WERI-Rb-1 (cell line): ENCODE data around the gene CLASP2.
A peak's percentile ranks its signal among the peaks of the same experiment; 100 is the strongest.

Experiments used
- DNase-seq: peaks from one replicate; pipeline ENCODE4 v3.0.0-alpha.2; 2020
- H3K27ac ChIP-seq: fragments of 250-450 bp; sonication (Bioruptor Pico); 2 replicates; pipeline ENCODE4 v1.5.1; 2020; ENCODE audit warnings: mild to moderate bottlenecking, moderate library complexity
- H3K27me3 ChIP-seq: fragments of 250-450 bp; sonication (Bioruptor Pico); 2 replicates; pipeline ENCODE4 v1.5.1; 2021; ENCODE audit warnings: mild to moderate bottlenecking, low read depth, moderate library complexity; ENCODE audit not compliant: insufficient read depth, severe bottlenecking
- H3K36me3 ChIP-seq: fragments of 250-450 bp; sonication (Bioruptor Pico); 2 replicates; pipeline ENCODE4 v1.5.1; 2020; ENCODE audit warnings: mild to moderate bottlenecking, moderate library complexity
- H3K4me3 ChIP-seq: 2 replicates; pipeline ENCODE4 v1.5.1; 2011; ENCODE audit warnings: low read depth, mild to moderate bottlenecking, control low read depth, low read length
- H3K9me3 ChIP-seq: fragments of 250-450 bp; sonication (Bioruptor Pico); 2 replicates; pipeline ENCODE4 v1.5.1; 2021; ENCODE audit warnings: mild to moderate bottlenecking, moderate library complexity; ENCODE audit not compliant: severe bottlenecking
- CTCF ChIP-seq: IDR thresholded peaks from 2 replicates; pipeline ENCODE4 v1.5.1; 2011; ENCODE audit warnings: low read depth, mild to moderate bottlenecking, control low read depth, inconsistent platforms, low read length

The CLASP2 gene

DNA sequence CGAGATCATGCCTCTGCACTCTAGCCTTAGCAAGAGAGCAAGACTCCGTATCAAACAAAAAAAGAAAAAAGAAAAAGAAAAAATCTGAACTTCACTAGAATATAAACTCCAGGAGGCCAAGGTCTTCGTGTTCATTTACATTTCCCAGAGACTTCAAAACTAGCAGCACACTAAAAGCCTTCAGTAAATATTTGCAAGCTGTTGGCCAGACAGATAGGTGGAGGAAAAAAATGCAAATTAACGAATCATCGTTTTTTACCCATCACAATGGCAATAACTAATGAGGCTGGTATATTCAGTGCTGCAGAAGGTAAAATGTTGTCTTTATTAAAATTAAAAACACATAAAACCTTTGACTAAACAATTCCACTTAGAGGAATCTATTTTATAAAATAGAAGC, 80.6 kb downstream of the CLASP2 start:
- Histone ChIP-seq H3K9me3 (no peaks in the 10 kb centered on the region), H3K4me3 (no peak overlapping the region), H3K27ac (no peak overlapping the region), H3K27me3 (no peaks in the 10 kb centered on the region), H3K36me3 (no peaks in the 10 kb centered on the region; the same call in 1 of the 2 replicates)
- no peak for TF ChIP-seq CTCF
- no peak for DNase-seq

DNA sequence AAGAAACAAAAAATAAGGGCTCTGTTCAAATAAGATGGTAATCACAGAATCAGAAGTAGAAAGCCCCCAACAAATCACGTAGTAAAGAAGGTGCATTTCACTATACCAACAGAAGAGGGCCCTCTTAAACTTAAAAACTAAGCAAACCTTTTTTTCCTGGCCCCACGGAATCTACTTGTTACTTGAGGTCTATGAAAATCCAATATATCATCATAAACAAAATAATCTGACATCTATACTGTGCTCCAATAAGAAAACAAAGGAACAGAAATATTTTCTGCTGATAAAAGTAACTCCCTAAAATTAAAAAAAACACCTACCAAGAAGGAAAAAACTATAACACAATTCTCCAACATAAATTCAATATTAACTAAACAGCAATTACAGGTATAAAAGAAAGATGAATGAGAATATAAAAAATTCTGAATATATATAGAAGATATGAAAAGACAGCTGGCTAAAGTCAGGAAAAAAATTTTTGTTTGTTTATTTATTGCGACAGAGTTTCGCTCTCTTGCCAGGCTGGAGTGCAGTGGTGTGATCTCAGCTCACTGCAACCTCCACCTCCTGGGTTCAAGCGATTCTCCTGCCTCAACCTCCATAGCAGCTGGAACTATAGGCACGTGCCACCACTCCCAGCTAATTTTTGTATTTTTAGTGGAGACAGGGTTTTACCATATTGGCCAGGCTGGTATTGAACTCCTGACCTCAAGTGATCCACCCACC, 81.8 kb downstream of the CLASP2 start:
- Histone ChIP-seq H3K36me3 (peaks cover 5% of the 10 kb centered on the region; the same call in 1 of the 2 replicates), H3K9me3 (no peaks in the 10 kb centered on the region), H3K27ac (no peak overlapping the region), H3K27me3 (no peaks in the 10 kb centered on the region), H3K4me3 (no peak overlapping the region)
- TF ChIP-seq CTCF: peak; percentile 30; the same call in 1 of the 2 replicates
- no peak for DNase-seq

GRCh38 chr3:33634262-33634661, 83.8 kb downstream of the CLASP2 start:
- no peak for DNase-seq
- TF ChIP-seq CTCF: no peak
- H3K9me3 ChIP-seq: no peaks in the 10 kb centered on the region
- H3K4me3 ChIP-seq: no peak overlapping the region
- H3K36me3 ChIP-seq: peaks cover 6% of the 10 kb centered on the region; the same call in 1 of the 2 replicates
- no peak overlapping the region for H3K27ac ChIP-seq
- no peaks in the 10 kb centered on the region for H3K27me3 ChIP-seq

DNA sequence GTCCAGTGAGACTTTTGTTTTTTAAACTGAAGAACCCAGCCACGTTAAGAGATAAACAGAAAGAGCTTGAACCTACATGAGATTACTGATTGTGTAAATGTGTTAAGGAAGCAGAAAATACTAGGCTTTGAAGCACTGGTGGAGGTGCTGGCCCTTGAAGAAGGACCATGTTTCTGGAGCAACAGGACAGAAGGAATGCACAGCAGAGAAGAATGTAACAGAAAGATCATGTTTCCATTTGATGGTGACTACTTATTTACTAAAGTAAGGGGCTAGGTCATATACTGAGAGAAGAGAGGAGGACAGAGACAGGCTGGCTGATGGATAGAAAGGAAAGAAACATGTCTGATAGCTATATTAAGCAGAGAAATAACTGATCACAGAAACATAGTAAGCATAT, 88.8 kb downstream of the CLASP2 start:
- Histone ChIP-seq H3K4me3 (no peak overlapping the region), H3K27me3 (no peaks in the 10 kb centered on the region), H3K36me3 (peaks cover 9% of the 10 kb centered on the region), H3K9me3 (no peaks in the 10 kb centered on the region), H3K27ac (no peak overlapping the region)
- DNase-seq: no peak
- no peak for TF ChIP-seq CTCF

DNA sequence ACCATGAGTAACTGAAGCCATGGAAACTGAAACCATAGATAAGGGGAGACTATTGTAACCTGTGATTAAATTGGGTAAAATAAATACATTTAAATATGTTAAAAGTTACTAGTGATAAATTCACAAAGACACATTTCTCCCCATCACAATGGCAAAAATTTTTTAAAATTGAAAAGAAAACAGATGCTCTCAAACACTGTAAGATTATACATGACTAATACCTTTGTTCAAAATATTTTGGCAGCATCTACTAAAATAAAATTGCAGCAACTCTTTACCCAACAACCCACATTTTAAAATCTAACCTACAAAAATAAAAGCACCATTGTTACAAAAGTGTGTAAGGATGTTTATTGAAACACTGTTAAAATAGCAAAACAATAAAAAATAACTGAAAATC, 93.3 kb downstream of the CLASP2 start:
- DNase-seq: no peak
- Histone ChIP-seq H3K27me3 (no peaks in the 10 kb centered on the region), H3K4me3 (no peak overlapping the region), H3K36me3 (peaks cover 12% of the 10 kb centered on the region), H3K9me3 (no peaks in the 10 kb centered on the region), H3K27ac (no peak overlapping the region)
- TF ChIP-seq CTCF: no peak

GRCh38 chr3:33613041-33613440, 105.0 kb downstream of the CLASP2 start:
- DNase-seq: no peak
- no peak overlapping the region for H3K4me3 ChIP-seq
- no peak for TF ChIP-seq CTCF
- no peak overlapping the region for H3K27ac ChIP-seq
- H3K36me3 ChIP-seq: peaks cover 7% of the 10 kb centered on the region
- H3K9me3 ChIP-seq: no peaks in the 10 kb centered on the region
- no peaks in the 10 kb centered on the region for H3K27me3 ChIP-seq
